ENCODE results near the gene ATP1B2.
"Not testable (repeated sequence)": the region's sequence is repeated elsewhere in the genome, so short reads cannot be mapped to it uniquely, and the experiment has no call there.

The ATP1B2 gene

DNA sequence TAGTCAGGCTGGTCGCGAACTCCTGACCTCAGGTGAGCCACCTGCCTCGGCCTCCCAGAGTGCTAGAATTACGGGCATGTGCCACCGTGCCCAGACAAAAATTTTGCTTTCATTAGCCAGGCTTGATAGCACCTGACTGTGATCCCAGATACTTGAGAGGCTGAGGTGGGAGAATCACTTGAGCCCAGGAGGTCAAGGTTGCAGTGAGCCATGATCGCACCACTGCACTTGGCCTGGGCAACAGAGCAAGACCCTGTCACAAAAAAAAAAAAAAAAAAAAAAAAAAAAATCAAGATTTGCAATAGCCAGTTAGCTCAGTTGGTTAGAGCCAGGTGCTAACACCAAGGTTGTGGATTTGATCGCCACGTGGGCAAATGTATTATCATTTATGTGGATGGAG, 29.9 kb upstream of the ATP1B2 start:
- no peaks in the 10 kb centered on the region for H3F3A ChIP-seq (ENCODE audit: insufficient read depth, low read length)
- no peak overlapping the region for H3K9ac ChIP-seq (ENCODE audit: low read length)
- H2AFZ ChIP-seq (ENCODE audit: low read length): no peak overlapping the region
- no peaks in the 10 kb centered on the region for H3K27me3 ChIP-seq (replicated peaks; ENCODE audit: insufficient read depth, low read length)
- H3K27ac ChIP-seq (ENCODE audit: low read length): no peak overlapping the region
- no peaks in the 10 kb centered on the region for H4K20me1 ChIP-seq (ENCODE audit: insufficient read depth, low read length)
- H3K4me3 ChIP-seq (ENCODE audit: low read length): no peak overlapping the region
- H3K9me2 ChIP-seq (replicated peaks; ENCODE audit: insufficient read depth, low read length): no peaks in the 10 kb centered on the region
- no peak overlapping the region for H3K4me2 ChIP-seq (ENCODE audit: low read depth, low read length)
- no peaks in the 10 kb centered on the region for H3K4me1 ChIP-seq (ENCODE audit: low read length)
- no peak for DNase-seq
- TF ChIP-seq, protein P1, sequence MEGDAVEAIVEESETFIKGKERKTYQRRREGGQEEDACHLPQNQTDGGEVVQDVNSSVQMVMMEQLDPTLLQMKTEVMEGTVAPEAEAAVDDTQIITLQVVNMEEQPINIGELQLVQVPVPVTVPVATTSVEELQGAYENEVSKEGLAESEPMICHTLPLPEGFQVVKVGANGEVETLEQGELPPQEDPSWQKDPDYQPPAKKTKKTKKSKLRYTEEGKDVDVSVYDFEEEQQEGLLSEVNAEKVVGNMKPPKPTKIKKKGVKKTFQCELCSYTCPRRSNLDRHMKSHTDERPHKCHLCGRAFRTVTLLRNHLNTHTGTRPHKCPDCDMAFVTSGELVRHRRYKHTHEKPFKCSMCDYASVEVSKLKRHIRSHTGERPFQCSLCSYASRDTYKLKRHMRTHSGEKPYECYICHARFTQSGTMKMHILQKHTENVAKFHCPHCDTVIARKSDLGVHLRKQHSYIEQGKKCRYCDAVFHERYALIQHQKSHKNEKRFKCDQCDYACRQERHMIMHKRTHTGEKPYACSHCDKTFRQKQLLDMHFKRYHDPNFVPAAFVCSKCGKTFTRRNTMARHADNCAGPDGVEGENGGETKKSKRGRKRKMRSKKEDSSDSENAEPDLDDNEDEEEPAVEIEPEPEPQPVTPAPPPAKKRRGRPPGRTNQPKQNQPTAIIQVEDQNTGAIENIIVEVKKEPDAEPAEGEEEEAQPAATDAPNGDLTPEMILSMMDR (IDR thresholded peaks at IDR 0.05; ENCODE audit: low read length): no peak
- TF ChIP-seq EZH2phosphoT487 (IDR thresholded peaks at IDR 0.05; ENCODE audit: low read length) (no peak), EZH2 (optimal IDR thresholded peaks at IDR 0.05; ENCODE audit: low read depth, low read length) (no peak)
- H3K9me3 ChIP-seq (replicated peaks; ENCODE audit: insufficient read depth, low read length): no peaks in the 10 kb centered on the region
- no peaks in the 10 kb centered on the region for H3K36me3 ChIP-seq (replicated peaks; ENCODE audit: insufficient read depth, low read length)
- H3K79me2 ChIP-seq (ENCODE audit: low read length): no peaks in the 10 kb centered on the region

DNA sequence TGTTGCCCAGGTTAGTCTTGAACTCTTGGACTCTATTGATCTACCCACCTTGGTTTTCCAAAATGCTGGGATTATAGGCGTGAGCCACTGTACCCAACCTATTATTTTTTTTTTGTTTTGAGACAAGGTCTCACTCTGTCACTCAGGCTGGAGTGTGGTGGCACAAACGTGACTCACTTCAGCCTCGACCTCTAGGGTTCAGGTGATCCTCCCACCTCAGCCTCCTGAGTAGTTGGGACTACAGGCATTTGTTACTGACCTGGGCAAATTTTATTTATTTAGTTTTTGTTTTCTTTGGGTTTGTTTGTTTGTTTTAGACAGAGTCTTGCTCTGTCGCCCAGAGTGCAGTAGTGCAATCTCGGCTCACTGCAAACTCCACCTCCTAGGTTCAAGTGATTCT, 27.1 kb upstream of the ATP1B2 start:
- Histone ChIP-seq H3K9me2 (replicated peaks; ENCODE audit: insufficient read depth, low read length) (no peaks in the 10 kb centered on the region), H3K4me2 (ENCODE audit: low read depth, low read length) (no peak overlapping the region), H3K9ac (ENCODE audit: low read length) (no peak overlapping the region), H3K4me3 (ENCODE audit: low read length) (no peak overlapping the region), H2AFZ (ENCODE audit: low read length) (no peak overlapping the region), H3K27ac (ENCODE audit: low read length) (no peak overlapping the region), H3K27me3 (replicated peaks; ENCODE audit: insufficient read depth, low read length) (no peaks in the 10 kb centered on the region), H3K9me3 (replicated peaks; ENCODE audit: insufficient read depth, low read length) (no peaks in the 10 kb centered on the region), H3K4me1 (ENCODE audit: low read length) (0 out of 2 replicates have a peak, but pooled peaks cover 5% of the 10 kb centered on the region), H3K36me3 (replicated peaks; ENCODE audit: insufficient read depth, low read length) (no peaks in the 10 kb centered on the region), H3K79me2 (ENCODE audit: low read length) (peaks cover 6% of the 10 kb centered on the region; the same call in 1 of the 2 replicates), H4K20me1 (ENCODE audit: insufficient read depth, low read length) (no peaks in the 10 kb centered on the region), H3F3A (ENCODE audit: insufficient read depth, low read length) (no peaks in the 10 kb centered on the region)
- no peak for TF ChIP-seq EZH2 (optimal IDR thresholded peaks at IDR 0.05; ENCODE audit: low read depth, low read length)
- TF ChIP-seq, protein P1 (IDR thresholded peaks at IDR 0.05; ENCODE audit: low read length): no peak
- no peak for TF ChIP-seq EZH2phosphoT487 (IDR thresholded peaks at IDR 0.05; ENCODE audit: low read length)
- no peak for DNase-seq

DNA sequence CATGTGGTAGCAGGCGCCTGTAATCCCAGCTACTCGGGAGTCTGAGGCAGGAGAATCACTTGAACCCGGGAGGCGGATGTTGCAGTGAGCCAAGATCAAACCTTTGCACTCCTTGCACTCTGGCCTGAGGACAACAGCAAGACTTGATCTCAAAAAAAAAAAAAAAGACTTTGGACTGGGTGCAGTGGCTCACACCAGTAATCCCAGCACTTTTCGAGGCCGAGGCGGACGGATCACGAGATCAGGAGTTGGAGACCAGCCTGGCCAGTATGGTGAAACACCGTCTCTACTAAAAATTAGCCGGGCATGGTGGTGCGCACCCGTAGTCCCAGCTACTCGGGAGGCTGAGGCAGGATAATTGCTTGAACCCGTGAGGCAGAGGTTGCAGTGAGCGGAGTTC, 25.0 kb upstream of the ATP1B2 start:
- H3F3A ChIP-seq (ENCODE audit: insufficient read depth, low read length); H3K27me3 ChIP-seq (replicated peaks; ENCODE audit: insufficient read depth, low read length); H4K20me1 ChIP-seq (ENCODE audit: insufficient read depth, low read length); H3K4me2 ChIP-seq (ENCODE audit: low read depth, low read length); H3K27ac ChIP-seq (ENCODE audit: low read length); H3K9ac ChIP-seq (ENCODE audit: low read length); H2AFZ ChIP-seq (ENCODE audit: low read length); H3K9me3 ChIP-seq (replicated peaks; ENCODE audit: insufficient read depth, low read length); H3K4me1 ChIP-seq (ENCODE audit: low read length); DNase-seq; H3K79me2 ChIP-seq (ENCODE audit: low read length); H3K36me3 ChIP-seq (replicated peaks; ENCODE audit: insufficient read depth, low read length); H3K4me3 ChIP-seq (ENCODE audit: low read length); H3K9me2 ChIP-seq (replicated peaks; ENCODE audit: insufficient read depth, low read length): not testable (repeated sequence)

DNA sequence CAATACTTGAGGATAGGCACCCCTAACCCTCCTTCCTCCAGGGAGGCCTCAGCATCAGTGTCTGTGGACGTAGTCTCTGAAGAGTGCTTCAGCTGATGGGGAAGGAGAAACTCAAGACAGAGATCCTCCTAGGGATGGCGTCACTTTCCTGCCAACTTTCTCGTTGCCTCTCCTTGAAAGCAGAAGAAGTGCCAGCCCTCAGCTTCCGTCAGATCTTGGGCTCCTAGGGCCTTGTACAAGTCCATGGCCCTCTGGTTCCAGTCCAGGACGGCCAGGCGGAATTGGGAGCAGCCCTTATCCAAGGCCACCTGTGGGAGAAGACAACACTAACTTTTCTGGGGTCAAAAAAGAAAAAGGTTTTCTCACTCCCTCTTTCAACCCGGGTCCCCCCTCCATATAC, 24.4 kb upstream of the ATP1B2 start:
- Histone ChIP-seq H3K4me3 (ENCODE audit: low read length) (no peak overlapping the region), H3F3A (ENCODE audit: insufficient read depth, low read length) (no peaks in the 10 kb centered on the region), H3K4me1 (ENCODE audit: low read length) (0 out of 2 replicates have a peak, but pooled peaks cover 5% of the 10 kb centered on the region), H3K9me3 (replicated peaks; ENCODE audit: insufficient read depth, low read length) (no peaks in the 10 kb centered on the region), H3K9ac (ENCODE audit: low read length) (no peak overlapping the region), H2AFZ (ENCODE audit: low read length) (no peak overlapping the region), H3K27me3 (replicated peaks; ENCODE audit: insufficient read depth, low read length) (no peaks in the 10 kb centered on the region), H3K36me3 (replicated peaks; ENCODE audit: insufficient read depth, low read length) (no peaks in the 10 kb centered on the region), H3K9me2 (replicated peaks; ENCODE audit: insufficient read depth, low read length) (no peaks in the 10 kb centered on the region), H3K79me2 (ENCODE audit: low read length) (peaks cover 6% of the 10 kb centered on the region; the same call in 1 of the 2 replicates), H3K27ac (ENCODE audit: low read length) (no peak overlapping the region), H4K20me1 (ENCODE audit: insufficient read depth, low read length) (no peaks in the 10 kb centered on the region), H3K4me2 (ENCODE audit: low read depth, low read length) (no peak overlapping the region; the same call in 1 of the 2 replicates)
- TF ChIP-seq, protein P1 (IDR thresholded peaks at IDR 0.05; ENCODE audit: low read length): no peak
- TF ChIP-seq EZH2phosphoT487 (IDR thresholded peaks at IDR 0.05; ENCODE audit: low read length) (no peak), EZH2 (optimal IDR thresholded peaks at IDR 0.05; ENCODE audit: low read depth, low read length) (no peak)
- no peak for DNase-seq
